HepG2 (cell line): ENCODE data around the gene ARRDC3. TPM values are rescaled to one million over a fixed set of nuclear protein-coding genes. Genes with fewer than 3 reads are reported as not detected.

Experiments
- ATAC-seq: fragments of 200-7000 bp; cut with Tn5 transposase; 3 replicates; pipeline ENCODE4 v1.9.1; 2020; ENCODE audit warnings: mild to moderate bottlenecking, moderate library complexity
- BruUV-seq: library from RNA; stranded (reverse); fragments of 400-500 nt; replicated peaks from 2 replicates; lab custom pipeline; 2021; lab: Mats Ljungman, UMichigan
- CTCF ChIA-PET: fragments of 300-600 bp; formaldehyde crosslinking; extraction: SDS; loops from one replicate; lab custom pipeline; 2021; ENCODE audit warnings: low total read pairs, inconsistent platforms, low intra/inter-chr PET ratio; lab: Yijun Ruan, JAX
- POLR2A ChIA-PET: fragments of 350-600 bp; sonication (Branson Sonifier 250); formaldehyde crosslinking; loops from one replicate; lab custom pipeline; 2020; ENCODE audit warnings: antibody characterized with exemption, inconsistent platforms; lab: Yijun Ruan, JAX
- DNase-seq: peaks from one replicate; pipeline ENCODE4 v3.0.0-alpha.2; 2015; ENCODE audit warnings: low spot score
- FAIRE-seq: peaks from 3 replicates; lab custom pipeline; 2011; peaks lifted over from hg19 to GRCh38; lab: Jason Lieb, UNC
- H2AFZ ChIP-seq: one replicate; pipeline ENCODE4 v1.6.1; 2011; ENCODE audit warnings: low read length, inconsistent platforms
- H3K27ac ChIP-seq: fragments of 300-600 bp; 3 replicates; pipeline ENCODE4 v1.8.0; 2011; ENCODE audit warnings: mixed run types, mild to moderate bottlenecking, mixed read lengths, low read length, inconsistent platforms; ENCODE audit not compliant: insufficient read depth; ENCODE audit errors: extremely low read length
- H3K27me3 ChIP-seq, 2 experiments: fragments of 200-600 bp in 1 of 2; 2 replicates in 1 of 2; 3 replicates in 1 of 2; pipeline versions ENCODE4 v1.6.0 to v1.8.0; 2011; ENCODE audit warnings: low read length in 2 of 2, mild to moderate bottlenecking in 2 of 2, moderate library complexity in 2 of 2, inconsistent platforms in 1 of 2; ENCODE audit not compliant: insufficient read depth in 2 of 2, control insufficient read depth in 1 of 2
- H3K36me3 ChIP-seq, 2 experiments: fragments of 200-600 bp in 1 of 2; replicated peaks in 1 of 2; 2 replicates in 1 of 2; 3 replicates in 1 of 2; pipeline versions ENCODE4 v1.5.1 to v1.8.0; 2011; ENCODE audit warnings: low read length in 2 of 2, inconsistent platforms in 1 of 2; ENCODE audit not compliant: insufficient read depth in 2 of 2, control insufficient read depth in 1 of 2
- H3K4me1 ChIP-seq: 2 replicates; pipeline ENCODE4 v1.5.1; 2012; ENCODE audit warnings: low read length, inconsistent platforms; ENCODE audit not compliant: insufficient read depth
- H3K4me2 ChIP-seq: 2 replicates; pipeline ENCODE4 v1.6.0; 2011; ENCODE audit warnings: low read depth, low read length, inconsistent platforms
- H3K4me3 ChIP-seq, 3 experiments: fragments of 200-600 bp in 1 of 3; sonication (generic), shearing (Covaris generic) in 1 of 3; replicated peaks in 1 of 3; 2 replicates each; pipeline ENCODE4 v1.5.1; 2011 to 2016; ENCODE audit warnings: low read length in 3 of 3, inconsistent platforms in 2 of 3, low read depth in 2 of 3, mild to moderate bottlenecking in 2 of 3, control low read depth in 1 of 3, mixed read lengths in 1 of 3; ENCODE audit not compliant: insufficient read depth in 1 of 3
- H3K79me2 ChIP-seq: one replicate; pipeline ENCODE4 v1.6.1; 2011; ENCODE audit warnings: low read length, inconsistent platforms; ENCODE audit not compliant: insufficient read depth
- H3K9ac ChIP-seq: 2 replicates; pipeline ENCODE4 v1.6.0; 2011; ENCODE audit warnings: mild to moderate bottlenecking, low read depth, low read length, inconsistent platforms; ENCODE audit not compliant: insufficient read depth
- H3K9me3 ChIP-seq: 2 replicates; pipeline ENCODE4 v1.5.1; 2012; ENCODE audit warnings: mild to moderate bottlenecking, low read length
- H4K20me1 ChIP-seq: 2 replicates; pipeline ENCODE4 v1.6.0; 2011; ENCODE audit warnings: inconsistent platforms, mild to moderate bottlenecking, low read length, moderate library complexity; ENCODE audit not compliant: insufficient read depth
- HMGA1 ChIP-seq: sonication (generic); formaldehyde crosslinking; conservative IDR thresholded peaks from 2 replicates; pipeline ENCODE4 v1.4.0; 2020; ENCODE audit warnings: missing genetic modification reagents
- HNRNPL ChIP-seq: fragments of 200-400 bp; formaldehyde crosslinking; IDR thresholded peaks from 2 replicates; pipeline ENCODE4 v1.6.1; 2017; ENCODE audit warnings: mild to moderate bottlenecking, low read depth, low read length
- KDM2A ChIP-seq: sonication (generic); formaldehyde crosslinking; IDR thresholded peaks from 2 replicates; pipeline ENCODE4 v1.4.0; 2020; ENCODE audit warnings: low read depth, missing genetic modification reagents, borderline replicate concordance
- REXO4 ChIP-seq: sonication (generic); formaldehyde crosslinking; IDR thresholded peaks from 2 replicates; pipeline ENCODE4 v1.8.0; 2022; ENCODE audit warnings: missing genetic modification reagents, mild to moderate bottlenecking, borderline replicate concordance
- RNF2 ChIP-seq: fragments of 450-650 bp; conservative IDR thresholded peaks from 2 replicates; pipeline ENCODE4 v1.6.1; 2016; ENCODE audit warnings: low read depth
- ZNF766 ChIP-seq: sonication (generic); formaldehyde crosslinking; IDR thresholded peaks from 2 replicates; pipeline ENCODE4 v1.5.0; 2020; ENCODE audit warnings: missing genetic modification reagents, borderline replicate concordance
- WGBS: methylation state at CpG from one replicate; pipeline ENCODE4 v1.1.6; 2017; ENCODE audit warnings: low lambda C conversion rate; 5-methylcytosine and 5-hydroxymethylcytosine counted together
- in situ Hi-C: cut with HindIII; loops from 2 replicates; pipeline ENCODE4 v1.10.0; 2017; ENCODE audit warnings: low pct_unique_long_range_greater_than_20kb; ENCODE audit not compliant: extremely low pct_ligation_motif_present
- intact Hi-C: fragments of 100-400 bp; cut with micrococcal nuclease; formaldehyde crosslinking; loops from one replicate; pipeline ENCODE4 v1.10.0; 2022; ENCODE audit not compliant: unreplicated experiment
- polyA plus RNA-seq, 8 experiments: library from polyadenylated mRNA; depleted of rRNA in 3 of 8; stranded (reverse) in 7 of 8; unstranded in 1 of 8; fragments of >200 nt; fragmentation: Illumina TruSeq in 4 of 8; extraction: Trizol in 4 of 8; gene quantifications; 2 replicates each; pipeline versions ENCODE4 v1.2.1 to v1.2.3, GENCODE V29; 2011 to 2016; ENCODE audit warnings: low read depth in 4 of 8, missing spikeins in 1 of 8, mixed read lengths in 1 of 8; ENCODE audit not compliant: insufficient read depth in 1 of 8
- total RNA-seq, 5 experiments: library from RNA; depleted of rRNA; stranded (reverse); fragments of >200 nt; fragmentation: Illumina TruSeq; extraction: Trizol; gene quantifications; 2 replicates each; pipeline ENCODE4 v1.2.3, GENCODE V29; 2016; ENCODE audit warnings: low read depth in 1 of 5
- TF ChIP-seq, protein P1 (sequence below): sonication (generic); formaldehyde crosslinking; IDR thresholded peaks from 2 replicates; pipeline ENCODE4 v1.4.0; 2020; ENCODE audit warnings: missing genetic modification reagents
- TF ChIP-seq, protein P2 (sequence below): sonication (generic); formaldehyde crosslinking; IDR thresholded peaks from 2 replicates; pipeline ENCODE4 v1.4.0; 2020; ENCODE audit warnings: missing genetic modification reagents

The ARRDC3 gene
- total and polyA plus RNA-seq, 2 of the 13 experiments (the other 11 are each of a cell fraction or from before 2014, with no cell fraction given): 3.4 to 24.4 TPM

DNA sequence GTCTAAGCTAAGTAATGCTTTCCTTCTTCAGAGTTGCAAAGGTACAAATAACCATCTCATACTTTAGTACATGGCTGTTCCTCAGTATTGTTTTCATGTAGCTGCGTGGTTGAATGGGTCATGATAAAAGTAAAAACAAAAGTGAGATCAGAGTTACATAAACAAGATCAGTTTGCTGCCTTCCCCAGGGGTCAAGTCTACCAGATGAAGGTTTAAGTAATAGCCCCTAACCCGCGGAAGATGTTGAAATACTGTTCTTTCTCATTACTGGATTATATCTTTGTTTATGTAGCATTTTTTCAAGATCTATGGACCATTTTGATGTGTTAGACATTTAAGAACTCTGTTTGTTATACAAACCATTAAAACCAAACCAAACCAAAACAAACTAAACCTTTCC lies 34.1 kb upstream of the ARRDC3 start (continued):
- TF ChIP-seq, protein P1, sequence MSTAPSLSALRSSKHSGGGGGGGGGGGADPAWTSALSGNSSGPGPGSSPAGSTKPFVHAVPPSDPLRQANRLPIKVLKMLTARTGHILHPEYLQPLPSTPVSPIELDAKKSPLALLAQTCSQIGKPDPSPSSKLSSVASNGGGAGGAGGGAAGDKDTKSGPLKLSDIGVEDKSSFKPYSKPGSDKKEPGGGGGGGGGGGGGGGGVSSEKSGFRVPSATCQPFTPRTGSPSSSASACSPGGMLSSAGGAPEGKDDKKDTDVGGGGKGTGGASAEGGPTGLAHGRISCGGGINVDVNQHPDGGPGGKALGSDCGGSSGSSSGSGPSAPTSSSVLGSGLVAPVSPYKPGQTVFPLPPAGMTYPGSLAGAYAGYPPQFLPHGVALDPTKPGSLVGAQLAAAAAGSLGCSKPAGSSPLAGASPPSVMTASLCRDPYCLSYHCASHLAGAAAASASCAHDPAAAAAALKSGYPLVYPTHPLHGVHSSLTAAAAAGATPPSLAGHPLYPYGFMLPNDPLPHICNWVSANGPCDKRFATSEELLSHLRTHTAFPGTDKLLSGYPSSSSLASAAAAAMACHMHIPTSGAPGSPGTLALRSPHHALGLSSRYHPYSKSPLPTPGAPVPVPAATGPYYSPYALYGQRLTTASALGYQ (CRISPR knock-in tag): no peak
- TF ChIP-seq KDM2A (CRISPR knock-in tag) (no peak), REXO4 (CRISPR knock-in tag) (no peak), RNF2 (no peak)
- TF ChIP-seq, protein P2, sequence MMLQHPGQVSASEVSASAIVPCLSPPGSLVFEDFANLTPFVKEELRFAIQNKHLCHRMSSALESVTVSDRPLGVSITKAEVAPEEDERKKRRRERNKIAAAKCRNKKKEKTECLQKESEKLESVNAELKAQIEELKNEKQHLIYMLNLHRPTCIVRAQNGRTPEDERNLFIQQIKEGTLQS: no peak

DNA sequence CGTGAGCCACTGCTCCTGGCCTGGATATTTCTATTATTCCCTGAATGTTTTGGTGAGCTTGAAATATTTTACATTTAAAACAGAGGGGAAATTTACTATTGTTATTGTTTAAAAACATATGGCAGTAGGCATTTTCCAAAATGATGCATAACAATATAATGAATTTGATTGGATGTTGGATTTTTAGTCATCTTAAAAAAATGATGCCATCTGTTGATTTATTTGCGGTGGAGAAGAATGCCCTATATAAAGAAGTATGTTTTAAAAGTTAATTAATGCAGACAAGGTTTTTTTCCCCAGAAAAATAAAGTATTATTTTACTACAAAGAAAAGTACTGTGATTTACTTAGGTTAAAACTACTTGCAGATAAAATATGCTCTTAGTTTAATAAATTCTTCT lies 33.4 kb upstream of the ARRDC3 start:
- Histone ChIP-seq H4K20me1 (no peaks in the 10 kb centered on the region), H3K27ac (no peak overlapping the region), H3K9me3 (no peaks in the 10 kb centered on the region), H3K36me3 (no peaks in the 10 kb centered on the region), H3K9ac (no peak overlapping the region), H2AFZ (no peak overlapping the region), H3K4me1 (no peaks in the 10 kb centered on the region), H3K79me2 (no peaks in the 10 kb centered on the region), H3K4me3 (no peak overlapping the region), H3K27me3 (no peaks in the 10 kb centered on the region), H3K4me2 (no peak overlapping the region)
- CTCF ChIA-PET: no interaction called here
- in situ Hi-C loops: loop anchor here (10.0 kb wide), 2 partner anchors 312 to 552 kb away; no protein-coding TSS in a partner anchor
- TF ChIP-seq HMGA1 (CRISPR knock-in tag): no peak
- no peak for TF ChIP-seq HNRNPL
- TF ChIP-seq ZNF766 (CRISPR knock-in tag): no peak
- no TSS peak for BruUV-seq
- POLR2A ChIA-PET: no interaction called here
- DNase-seq (no peak), FAIRE-seq (no peak), ATAC-seq (no peak)
- WGBS: 63% methylated on average over 2 of the region's 2 CpGs
- intact Hi-C loops: loop anchor here (5.0 kb wide), 1 partner anchor 704 kb away; no protein-coding TSS in a partner anchor
